Chondrocyte (in vitro differentiated cells): ENCODE data around the gene PROB1. TPM values are rescaled to one million over a fixed set of nuclear protein-coding genes. Genes with fewer than 3 reads are reported as not detected.

ENCODE experiments used
- DNase-seq: peaks from one replicate; pipeline ENCODE4 v3.0.0; 2021; ENCODE audit warnings: mixed read lengths, low spot score
- H3K27ac Mint-ChIP-seq: one replicate; pipeline ENCODE4 v1.8.0; 2021; ENCODE audit warnings: mild to moderate bottlenecking, moderate library complexity, mixed read lengths; ENCODE audit not compliant: unreplicated experiment
- H3K27me3 Mint-ChIP-seq: 2 replicates; pipeline ENCODE4 v1.8.0; 2021; ENCODE audit warnings: low read depth, mixed read lengths
- H3K36me3 Mint-ChIP-seq: 2 replicates; pipeline ENCODE4 v1.8.0; 2021; ENCODE audit warnings: low read depth, mixed read lengths
- H3K4me1 Mint-ChIP-seq: 2 replicates; pipeline ENCODE4 v1.8.0; 2021; ENCODE audit warnings: low read depth, mild to moderate bottlenecking, mixed read lengths
- H3K4me3 Mint-ChIP-seq: one replicate; pipeline ENCODE4 v1.8.0; 2021; ENCODE audit warnings: mild to moderate bottlenecking, moderate library complexity, mixed read lengths; ENCODE audit not compliant: unreplicated experiment
- H3K9me3 Mint-ChIP-seq: 2 replicates; pipeline ENCODE4 v1.8.0; 2021; ENCODE audit warnings: low read depth, mixed read lengths
- total RNA-seq: library from RNA; stranded (reverse); gene quantifications from 3 replicates; pipeline ENCODE4 v1.2.1, GENCODE V29; 2021
- TF ChIP-seq, protein P1 (sequence below): fragments of 200-600 bp; sonication (generic); IDR thresholded peaks from 2 replicates; pipeline ENCODE4 v1.5.0; 2021; ENCODE audit warnings: antibody characterized with exemption, mild to moderate bottlenecking, moderate library complexity

The PROB1 gene
- total RNA-seq, 1 donor from 2014 or later = 2.3 TPM

DNA sequence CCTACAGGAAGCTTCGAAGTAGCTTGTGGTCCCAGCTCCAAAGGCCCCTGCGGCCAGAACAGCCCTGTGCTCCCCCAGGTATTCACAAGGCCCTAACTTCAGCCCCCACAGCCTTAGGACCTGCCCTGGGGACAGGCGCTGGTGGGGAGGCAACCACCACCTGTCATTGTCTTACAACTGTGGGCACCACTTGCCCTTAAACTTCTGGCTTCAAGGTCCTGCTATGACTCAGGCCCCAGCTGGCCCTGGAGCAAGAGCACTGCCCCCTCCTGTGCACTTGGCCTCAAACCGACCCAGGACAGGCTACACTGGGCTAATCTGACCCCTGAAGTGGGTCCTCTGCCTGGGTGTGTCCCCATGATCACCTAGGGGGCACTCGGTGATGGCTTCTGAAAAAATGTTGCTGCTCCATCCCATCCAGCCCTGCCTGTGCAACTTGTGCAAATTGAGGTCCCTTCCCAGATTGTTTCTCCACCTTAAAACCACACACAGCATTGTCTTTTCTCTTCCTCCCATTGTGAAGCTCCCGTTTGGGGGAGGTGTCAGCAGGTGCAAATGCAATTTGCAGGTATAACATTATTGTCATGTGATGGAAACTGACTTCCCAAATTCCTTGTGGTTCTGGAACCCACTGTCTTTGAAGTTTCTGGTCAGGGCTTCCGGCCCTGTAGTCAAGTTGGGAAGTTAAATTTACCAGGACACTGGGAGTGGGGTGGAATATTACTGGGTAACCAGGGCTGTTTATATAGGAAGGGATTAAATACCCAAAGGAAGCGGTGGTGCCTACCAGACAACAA, 1.1 kb upstream of the PROB1 start:
- peaks cover 13% of the 10 kb centered on the region for H3K4me1 Mint-ChIP-seq
- DNase-seq = peak; percentile 58
- H3K36me3 Mint-ChIP-seq = peaks cover 1% of the 10 kb centered on the region
- H3K9me3 Mint-ChIP-seq = no peaks in the 10 kb centered on the region
- TF ChIP-seq, protein P1, sequence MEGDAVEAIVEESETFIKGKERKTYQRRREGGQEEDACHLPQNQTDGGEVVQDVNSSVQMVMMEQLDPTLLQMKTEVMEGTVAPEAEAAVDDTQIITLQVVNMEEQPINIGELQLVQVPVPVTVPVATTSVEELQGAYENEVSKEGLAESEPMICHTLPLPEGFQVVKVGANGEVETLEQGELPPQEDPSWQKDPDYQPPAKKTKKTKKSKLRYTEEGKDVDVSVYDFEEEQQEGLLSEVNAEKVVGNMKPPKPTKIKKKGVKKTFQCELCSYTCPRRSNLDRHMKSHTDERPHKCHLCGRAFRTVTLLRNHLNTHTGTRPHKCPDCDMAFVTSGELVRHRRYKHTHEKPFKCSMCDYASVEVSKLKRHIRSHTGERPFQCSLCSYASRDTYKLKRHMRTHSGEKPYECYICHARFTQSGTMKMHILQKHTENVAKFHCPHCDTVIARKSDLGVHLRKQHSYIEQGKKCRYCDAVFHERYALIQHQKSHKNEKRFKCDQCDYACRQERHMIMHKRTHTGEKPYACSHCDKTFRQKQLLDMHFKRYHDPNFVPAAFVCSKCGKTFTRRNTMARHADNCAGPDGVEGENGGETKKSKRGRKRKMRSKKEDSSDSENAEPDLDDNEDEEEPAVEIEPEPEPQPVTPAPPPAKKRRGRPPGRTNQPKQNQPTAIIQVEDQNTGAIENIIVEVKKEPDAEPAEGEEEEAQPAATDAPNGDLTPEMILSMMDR = no peak
- no peak overlapping the region for H3K27ac Mint-ChIP-seq
- H3K4me3 Mint-ChIP-seq = no peak overlapping the region
- no peaks in the 10 kb centered on the region for H3K27me3 Mint-ChIP-seq

GRCh38 chr5:139394123-139394653, 716 bp downstream of the PROB1 start:
- peak overlapping the region; percentile 75 for H3K4me3 Mint-ChIP-seq
- DNase-seq = peak; percentile 86
- no peaks in the 10 kb centered on the region for H3K27me3 Mint-ChIP-seq
- H3K27ac Mint-ChIP-seq = no peak overlapping the region
- TF ChIP-seq, protein P1 = peak; percentile 78
- H3K9me3 Mint-ChIP-seq = no peaks in the 10 kb centered on the region
- peaks cover 1% of the 10 kb centered on the region for H3K36me3 Mint-ChIP-seq
- peaks cover 13% of the 10 kb centered on the region for H3K4me1 Mint-ChIP-seq

DNA sequence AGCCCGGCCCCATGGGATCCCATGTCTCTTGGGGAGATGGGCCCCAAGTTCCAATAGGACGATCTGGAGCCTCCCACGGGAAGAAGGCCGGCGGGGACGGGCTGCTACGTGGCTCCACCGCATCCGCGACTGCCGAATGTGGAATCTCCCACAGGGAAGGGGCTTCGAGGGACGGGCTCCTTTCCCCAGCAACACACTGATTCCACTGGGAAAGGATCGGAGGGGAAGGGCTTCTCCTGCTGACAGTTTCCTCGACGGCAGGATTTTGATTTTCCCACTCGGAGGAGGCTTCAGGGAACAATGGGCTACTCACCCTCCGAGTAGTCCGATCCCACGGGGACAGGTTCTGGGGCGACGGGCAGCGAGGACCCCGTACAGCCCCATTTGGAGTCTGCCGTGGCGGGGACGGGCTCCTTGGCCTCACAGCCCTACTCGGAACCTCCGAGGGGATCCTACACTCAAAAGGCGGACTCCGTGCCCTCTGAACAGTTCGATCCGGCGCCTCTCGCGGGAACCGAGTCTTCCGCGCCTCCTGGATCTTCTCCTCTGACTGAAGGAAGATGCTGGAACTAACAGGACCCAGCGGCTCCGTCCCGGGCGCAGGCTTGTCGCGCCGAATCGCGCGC, 1.3 kb downstream of the PROB1 start:
- peaks cover 1% of the 10 kb centered on the region for H3K36me3 Mint-ChIP-seq
- TF ChIP-seq, protein P1 = no peak
- peak; percentile 74 for DNase-seq
- peaks cover 13% of the 10 kb centered on the region for H3K4me1 Mint-ChIP-seq
- no peaks in the 10 kb centered on the region for H3K9me3 Mint-ChIP-seq
- H3K4me3 Mint-ChIP-seq = peak overlapping the region; percentile 75
- no peak overlapping the region for H3K27ac Mint-ChIP-seq
- no peaks in the 10 kb centered on the region for H3K27me3 Mint-ChIP-seq

GRCh38 chr5:139392678-139393496, 2.0 kb downstream of the PROB1 start:
- Mint-ChIP-seq H3K27ac (peak overlapping the region; percentile 27), H3K27me3 (no peaks in the 10 kb centered on the region), H3K4me1 (peaks cover 18% of the 10 kb centered on the region), H3K4me3 (peak overlapping the region; percentile 75), H3K9me3 (no peaks in the 10 kb centered on the region), H3K36me3 (peaks cover 1% of the 10 kb centered on the region)
- TF ChIP-seq, protein P1 = peak; percentile 79
- DNase-seq = peak; percentile 92

GRCh38 chr5:139392324-139392677, 2.6 kb downstream of the PROB1 start:
- peak; percentile 91 for DNase-seq
- TF ChIP-seq, protein P1 = no peak
- no peak overlapping the region for H3K4me3 Mint-ChIP-seq
- H3K4me1 Mint-ChIP-seq = peaks cover 18% of the 10 kb centered on the region
- no peaks in the 10 kb centered on the region for H3K27me3 Mint-ChIP-seq
- H3K27ac Mint-ChIP-seq = no peak overlapping the region
- H3K9me3 Mint-ChIP-seq = no peaks in the 10 kb centered on the region
- peaks cover 1% of the 10 kb centered on the region for H3K36me3 Mint-ChIP-seq
